NCI-H82 (cell line): ENCODE results near the gene PCDHA13.
"Not testable (repeated sequence)": the region's sequence is repeated elsewhere in the genome, so short reads cannot be mapped to it uniquely, and the experiment has no call there.

Experiments used
- DNase-seq: peaks from one replicate; lab custom pipeline; 2025; lab: John Stamatoyannopoulos, UW

PCDHA13 gene, protein sequence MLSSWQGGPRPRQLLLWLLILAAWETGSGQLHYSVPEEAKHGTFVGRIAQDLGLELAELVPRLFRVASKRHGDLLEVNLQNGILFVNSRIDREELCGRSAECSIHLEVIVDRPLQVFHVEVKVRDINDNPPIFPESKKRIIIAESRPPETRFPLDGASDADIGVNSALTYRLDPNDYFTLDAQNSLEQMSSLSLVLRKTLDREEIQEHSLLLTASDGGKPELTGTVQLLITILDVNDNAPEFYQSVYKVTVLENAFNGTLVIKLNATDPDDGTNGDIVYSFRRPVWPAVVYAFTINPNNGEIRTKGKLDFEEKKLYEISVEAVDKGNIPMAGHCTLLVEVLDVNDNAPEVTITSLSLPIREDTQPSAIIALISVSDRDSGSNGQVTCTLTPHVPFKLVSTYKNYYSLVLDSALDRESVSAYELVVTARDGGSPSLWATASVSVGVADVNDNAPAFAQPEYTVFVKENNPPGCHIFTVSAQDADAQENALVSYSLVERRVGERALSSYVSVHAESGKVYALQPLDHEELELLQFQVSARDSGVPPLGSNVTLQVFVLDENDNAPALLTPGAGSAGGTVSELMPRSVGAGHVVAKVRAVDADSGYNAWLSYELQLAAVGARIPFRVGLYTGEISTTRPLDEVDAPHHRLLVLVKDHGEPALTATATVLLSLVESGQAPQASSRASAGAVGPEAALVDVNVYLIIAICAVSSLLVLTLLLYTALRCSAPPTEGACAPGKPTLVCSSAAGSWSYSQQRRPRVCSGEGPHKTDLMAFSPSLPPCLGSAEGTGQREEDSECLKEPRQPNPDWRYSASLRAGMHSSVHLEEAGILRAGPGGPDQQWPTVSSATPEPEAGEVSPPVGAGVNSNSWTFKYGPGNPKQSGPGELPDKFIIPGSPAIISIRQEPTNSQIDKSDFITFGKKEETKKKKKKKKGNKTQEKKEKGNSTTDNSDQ

DNA sequence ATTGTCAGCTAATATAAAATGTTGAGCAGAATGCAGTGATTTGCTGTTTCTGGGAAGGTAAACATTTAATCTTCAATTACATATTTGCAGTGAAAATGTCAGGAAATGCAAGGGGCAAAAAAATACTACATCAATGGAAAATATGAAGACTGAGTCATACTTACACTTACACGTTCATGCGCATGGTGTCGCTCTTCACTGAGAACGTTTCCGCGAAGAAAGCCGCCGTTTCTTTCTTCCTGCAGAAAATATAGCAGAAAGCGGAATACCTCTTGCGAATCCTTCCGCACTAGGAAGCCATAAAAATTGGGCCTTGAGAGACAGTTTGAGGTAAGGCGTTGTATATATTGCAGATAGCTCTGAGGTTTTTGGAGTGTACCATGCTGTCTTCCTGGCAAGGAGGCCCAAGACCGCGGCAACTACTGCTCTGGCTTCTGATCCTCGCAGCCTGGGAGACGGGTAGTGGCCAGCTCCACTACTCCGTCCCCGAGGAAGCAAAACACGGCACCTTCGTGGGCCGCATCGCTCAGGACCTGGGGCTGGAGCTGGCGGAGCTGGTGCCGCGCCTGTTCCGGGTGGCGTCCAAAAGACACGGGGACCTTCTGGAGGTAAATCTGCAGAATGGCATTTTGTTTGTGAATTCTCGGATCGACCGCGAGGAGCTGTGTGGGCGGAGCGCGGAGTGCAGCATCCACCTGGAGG lies at the start of gene PCDHA13:
Gene PCDHA13 (plus strand): TSS at position 236 of the 702 bp plus-strand sequence. CDS start 145 bp downstream, at position 381.
- no peak for DNase-seq

DNA sequence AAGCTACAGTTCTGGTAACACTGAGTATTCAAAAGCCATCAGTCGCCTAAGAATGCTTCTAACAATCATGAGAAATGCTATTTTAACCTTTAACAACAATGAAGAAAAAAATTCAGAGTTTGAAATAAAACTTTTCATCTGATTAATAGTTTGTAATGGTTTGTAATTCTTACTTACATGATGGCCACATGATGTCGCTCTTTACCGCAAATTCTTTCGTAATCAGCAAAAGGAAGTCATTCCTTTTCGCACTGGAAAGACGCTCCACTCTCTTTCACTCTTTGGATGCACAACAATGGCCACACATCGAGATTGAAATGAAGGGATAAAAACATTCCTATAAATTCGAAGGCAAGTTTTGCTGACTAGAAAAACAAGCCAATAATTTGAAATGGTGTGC lies 47.9 kb upstream of the PCDHA13 start, which contains the start of gene PCDHA7:
Gene PCDHA7 (plus strand): TSS at position 277 of the 400 bp plus-strand sequence. CDS start 115 bp downstream, at position 392.
- peak; percentile 1 for DNase-seq

- DNase-seq: not testable (repeated sequence)
These were observed 47.4 kb upstream of the PCDHA13 start for GRCh38 chr5:140834439-140835008.

DNA sequence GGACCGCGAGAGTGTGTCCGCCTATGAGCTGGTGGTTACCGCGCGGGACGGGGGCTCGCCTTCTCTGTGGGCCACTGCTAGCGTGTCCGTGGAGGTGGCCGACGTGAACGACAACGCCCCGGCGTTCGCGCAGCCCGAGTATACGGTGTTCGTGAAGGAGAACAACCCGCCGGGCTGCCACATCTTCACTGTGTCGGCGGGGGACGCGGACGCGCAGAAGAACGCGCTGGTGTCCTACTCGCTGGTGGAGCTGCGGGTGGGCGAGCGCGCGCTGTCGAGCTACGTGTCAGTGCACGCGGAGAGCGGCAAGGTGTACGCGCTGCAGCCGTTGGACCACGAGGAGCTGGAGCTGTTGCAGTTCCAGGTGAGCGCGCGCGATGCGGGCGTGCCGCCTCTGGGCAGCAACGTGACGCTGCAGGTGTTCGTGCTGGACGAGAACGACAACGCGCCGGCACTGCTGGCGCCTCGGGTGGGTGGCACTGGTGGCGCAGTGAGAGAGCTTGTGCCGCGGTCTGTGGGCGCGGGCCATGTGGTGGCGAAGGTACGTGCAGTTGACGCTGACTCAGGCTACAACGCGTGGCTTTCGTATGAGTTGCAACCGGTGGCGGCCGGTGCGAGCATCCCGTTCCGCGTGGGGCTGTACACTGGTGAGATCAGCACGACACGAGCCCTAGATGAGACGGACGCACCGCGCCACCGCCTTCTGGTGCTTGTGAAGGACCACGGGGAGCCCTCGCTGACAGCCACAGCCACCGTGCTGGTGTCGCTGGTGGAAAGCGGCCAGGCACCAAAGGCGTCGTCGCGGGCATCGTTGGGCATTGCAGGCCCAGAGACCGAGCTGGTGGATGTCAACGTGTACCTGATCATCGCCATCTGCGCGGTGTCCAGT lies 46.1 kb upstream of the PCDHA13 start:
- DNase-seq: no peak

DNA sequence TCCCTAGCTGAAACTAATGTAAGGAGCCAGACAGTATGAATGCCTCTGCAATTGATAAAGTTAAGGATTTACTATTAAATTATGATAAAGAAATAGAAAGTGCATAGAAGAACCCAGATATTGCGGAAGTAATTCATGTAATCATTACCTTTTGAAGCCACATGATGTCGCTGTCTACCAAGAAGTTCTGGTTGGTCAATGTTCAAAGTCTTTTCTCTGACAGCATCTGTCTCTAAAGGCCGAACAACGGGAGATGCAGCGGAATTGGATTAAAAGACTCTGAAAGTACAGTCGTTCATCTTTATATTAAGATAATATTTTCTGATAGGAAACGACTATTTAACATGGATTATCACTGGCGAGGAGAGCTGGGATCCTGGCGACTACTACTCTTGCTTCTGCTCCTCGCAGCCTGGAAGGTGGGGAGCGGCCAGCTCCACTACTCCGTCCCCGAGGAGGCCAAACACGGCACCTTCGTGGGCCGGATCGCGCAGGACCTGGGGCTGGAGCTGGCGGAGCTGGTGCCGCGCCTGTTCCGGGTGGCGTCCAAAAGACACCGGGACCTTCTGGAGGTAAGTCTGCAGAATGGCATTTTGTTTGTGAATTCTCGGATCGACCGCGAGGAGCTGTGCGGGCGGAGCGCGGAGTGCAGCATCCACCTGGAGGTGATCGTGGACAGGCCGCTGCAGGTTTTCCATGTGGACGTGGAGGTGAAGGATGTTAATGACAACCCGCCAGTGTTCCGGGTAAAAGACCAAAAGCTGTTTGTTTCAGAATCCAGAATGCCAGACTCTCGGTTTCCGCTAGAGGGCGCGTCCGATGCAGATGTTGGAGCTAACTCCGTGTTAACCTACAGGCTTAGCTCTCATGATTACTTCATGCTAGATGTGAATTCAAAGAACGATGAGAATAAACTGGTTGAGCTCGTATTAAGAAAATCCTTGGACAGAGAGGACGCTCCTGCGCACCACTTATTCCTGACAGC lies 40.7 kb upstream of the PCDHA13 start, which contains the start of gene PCDHA8:
Gene PCDHA8 (plus strand): TSS at position 210 of the 985 bp plus-strand sequence. CDS start 135 bp downstream, at position 345.
- DNase-seq: peak; percentile 58

- no peak for DNase-seq
These were observed 38.9 kb upstream of the PCDHA13 start for GRCh38 chr5:140842798-140843733.

- peak; percentile 1 for DNase-seq
These were observed 33.5 kb upstream of the PCDHA13 start, which contains the start of gene PCDHA9 for GRCh38 chr5:140848139-140849102. Gene PCDHA9, plus strand, starts transcription at chr5:140848382. Its CDS starts 114 bp downstream, at chr5:140848496.

DNA sequence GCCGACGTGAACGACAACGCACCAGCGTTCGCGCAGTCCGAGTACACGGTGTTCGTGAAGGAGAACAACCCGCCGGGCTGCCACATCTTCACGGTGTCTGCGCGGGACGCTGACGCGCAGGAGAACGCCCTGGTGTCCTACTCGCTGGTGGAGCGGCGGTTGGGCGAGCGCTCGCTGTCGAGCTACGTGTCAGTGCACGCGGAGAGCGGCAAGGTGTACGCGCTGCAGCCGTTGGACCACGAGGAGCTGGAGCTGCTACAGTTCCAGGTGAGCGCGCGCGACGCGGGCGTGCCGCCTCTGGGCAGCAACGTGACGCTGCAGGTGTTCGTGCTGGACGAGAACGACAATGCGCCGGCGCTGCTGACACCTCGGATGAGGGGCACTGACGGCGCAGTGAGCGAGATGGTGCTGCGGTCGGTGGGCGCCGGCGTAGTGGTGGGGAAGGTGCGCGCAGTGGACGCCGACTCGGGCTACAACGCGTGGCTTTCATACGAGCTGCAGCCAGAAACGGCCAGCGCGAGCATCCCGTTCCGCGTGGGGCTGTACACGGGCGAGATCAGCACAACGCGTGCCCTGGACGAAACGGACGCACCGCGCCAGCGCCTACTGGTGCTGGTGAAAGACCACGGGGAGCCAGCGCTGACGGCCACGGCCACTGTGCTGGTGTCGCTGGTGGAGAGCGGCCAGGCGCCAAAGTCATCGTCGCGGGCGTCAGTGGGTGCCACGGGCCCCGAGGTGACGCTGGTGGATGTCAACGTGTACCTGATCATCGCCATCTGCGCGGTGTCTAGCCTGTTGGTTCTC lies 31.9 kb upstream of the PCDHA13 start:
- DNase-seq: not testable (repeated sequence)

- peak; percentile 20 for DNase-seq
These were observed 25.9 kb upstream of the PCDHA13 start, which contains the start of gene PCDHA10 for GRCh38 chr5:140855772-140856674. Gene PCDHA10, plus strand, starts transcription at chr5:140855897. Its CDS starts 152 bp downstream, at chr5:140856049.

DNA sequence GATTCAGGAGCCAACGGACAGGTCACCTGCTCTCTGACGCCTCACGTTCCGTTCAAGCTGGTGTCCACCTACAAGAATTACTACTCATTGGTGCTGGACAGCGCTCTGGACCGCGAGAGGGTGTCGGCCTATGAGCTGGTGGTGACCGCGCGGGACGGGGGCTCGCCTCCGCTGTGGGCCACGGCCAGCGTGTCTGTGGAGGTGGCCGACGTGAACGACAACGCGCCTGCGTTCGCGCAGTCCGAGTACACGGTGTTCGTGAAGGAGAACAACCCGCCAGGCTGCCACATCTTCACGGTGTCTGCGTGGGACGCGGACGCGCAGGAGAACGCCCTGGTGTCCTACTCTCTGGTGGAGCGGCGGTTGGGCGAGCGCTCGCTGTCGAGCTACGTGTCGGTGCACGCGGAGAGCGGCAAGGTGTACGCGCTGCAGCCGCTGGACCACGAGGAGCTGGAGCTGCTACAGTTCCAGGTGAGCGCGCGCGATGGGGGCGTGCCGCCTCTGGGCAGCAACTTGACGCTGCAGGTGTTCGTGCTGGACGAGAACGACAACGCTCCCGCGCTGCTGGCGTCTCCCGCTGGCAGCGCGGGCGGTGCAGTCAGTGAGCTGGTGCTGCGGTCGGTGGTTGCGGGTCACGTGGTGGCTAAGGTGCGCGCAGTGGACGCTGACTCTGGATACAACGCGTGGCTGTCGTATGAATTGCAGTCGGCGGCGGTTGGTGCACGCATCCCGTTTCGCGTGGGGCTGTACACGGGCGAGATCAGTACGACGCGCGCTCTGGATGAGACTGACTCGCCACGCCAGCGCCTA lies 24.5 kb upstream of the PCDHA13 start:
- DNase-seq: no peak

GRCh38 chr5:140857987-140858240 lies 24.0 kb upstream of the PCDHA13 start:
- DNase-seq: no peak

DNA sequence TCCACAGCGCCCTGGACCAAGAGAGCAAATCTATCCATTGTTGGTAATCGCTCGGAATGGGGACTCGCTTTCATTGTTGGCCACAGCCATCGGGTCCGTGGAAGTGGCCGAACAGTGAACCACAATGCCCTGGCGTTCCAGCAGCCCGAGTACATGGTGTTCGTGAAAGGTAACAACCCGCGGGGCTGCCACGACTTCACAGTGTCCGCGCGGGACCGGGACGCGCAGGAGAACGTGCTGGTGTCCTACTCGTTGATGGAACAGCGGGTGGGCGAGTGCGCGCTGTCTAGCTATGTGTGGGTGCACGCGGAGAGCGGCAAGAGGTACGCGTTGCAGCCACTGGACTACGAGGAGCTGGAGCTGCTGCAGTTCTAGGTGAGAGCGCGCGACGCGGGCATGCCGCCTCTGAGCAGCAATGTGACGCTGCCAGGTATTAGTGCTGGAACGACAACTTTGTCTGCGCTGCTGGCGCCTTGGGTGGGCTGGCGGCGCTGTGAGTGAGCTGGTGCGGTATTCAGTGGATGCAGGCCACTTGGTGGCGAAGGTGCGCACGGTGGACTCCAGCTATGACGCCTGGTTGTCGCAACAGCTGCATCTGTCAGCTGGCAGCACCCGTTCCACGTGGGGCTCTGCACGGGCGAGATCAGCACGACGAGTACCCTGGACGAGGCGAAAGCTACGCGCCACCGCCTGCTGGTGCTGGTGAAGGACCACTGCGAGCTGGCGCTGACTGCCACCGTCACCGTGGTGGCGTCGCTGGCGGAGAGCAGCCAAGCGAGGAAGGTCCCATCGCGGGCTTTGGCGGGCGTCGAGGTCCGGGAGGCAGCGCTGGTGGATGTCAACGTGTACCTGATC lies 19.3 kb upstream of the PCDHA13 start:
- no peak for DNase-seq
